Erythroblast (primary cell): Measurements from ENCODE around the gene PEF1.

Experiments
- GATA1 ChIP-seq: IDR thresholded peaks from 2 replicates; pipeline ENCODE4 v1.6.1; 2011; ENCODE audit warnings: low read depth, mild to moderate bottlenecking, control low read depth, low read length, moderate library complexity
- POLR2A ChIP-seq: IDR thresholded peaks from 2 replicates; pipeline ENCODE4 v1.6.1; 2011; ENCODE audit warnings: mild to moderate bottlenecking, low read length

DNA sequence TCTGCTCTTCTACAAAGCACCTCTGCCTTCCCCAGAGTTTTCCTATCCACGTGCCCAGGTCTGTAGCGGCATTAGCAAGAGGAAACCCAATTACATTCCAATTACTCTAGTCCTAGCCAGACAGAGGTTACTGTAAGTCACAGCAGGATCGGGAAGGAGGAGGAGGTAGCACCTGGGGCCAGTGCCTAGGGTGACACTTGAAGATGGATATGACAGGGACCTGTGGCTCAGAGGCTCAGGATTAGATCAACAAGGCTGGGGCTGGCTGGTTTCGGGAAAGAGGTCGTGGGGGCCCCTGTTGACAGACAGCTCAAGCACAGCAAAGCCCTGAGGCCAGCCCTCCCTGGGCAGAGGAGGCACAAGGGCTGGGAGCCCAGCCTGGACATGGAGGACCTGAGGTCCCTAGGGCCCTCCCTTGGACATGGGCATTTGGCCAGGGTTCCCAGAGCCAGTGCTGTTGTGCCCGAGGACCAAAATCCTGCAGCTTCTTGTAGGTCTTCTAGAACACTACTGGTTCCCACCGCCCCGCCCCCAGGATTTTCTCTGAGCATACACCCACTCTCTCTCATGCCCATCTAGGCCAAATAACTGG is 30.2 kb downstream of the PEF1 start:
- TF ChIP-seq POLR2A (no peak), GATA1 (no peak)
